Measurements from ENCODE around the gene CNTN5.

Gene CNTN5

DNA sequence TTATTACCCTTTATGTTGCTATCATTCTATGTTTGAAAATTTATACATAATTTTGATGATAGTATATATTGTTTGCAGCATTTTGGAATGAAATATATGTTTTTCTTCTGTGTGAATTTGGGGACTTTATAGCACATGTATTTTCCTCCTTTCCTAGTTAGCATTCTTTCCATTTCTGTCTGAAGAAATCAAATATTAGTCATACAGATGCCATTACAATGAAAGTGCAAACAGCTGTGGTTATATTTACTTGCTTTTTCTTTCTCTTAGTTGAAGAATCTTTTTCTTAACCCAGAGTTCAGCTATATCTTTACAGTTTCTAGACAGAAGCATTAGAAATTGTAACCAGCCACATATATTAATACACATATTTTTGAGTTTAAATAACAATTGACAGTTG is 913.3 kb downstream of the CNTN5 start:
- no peak for DNase-seq (ENCODE audit: low read depth)

DNA sequence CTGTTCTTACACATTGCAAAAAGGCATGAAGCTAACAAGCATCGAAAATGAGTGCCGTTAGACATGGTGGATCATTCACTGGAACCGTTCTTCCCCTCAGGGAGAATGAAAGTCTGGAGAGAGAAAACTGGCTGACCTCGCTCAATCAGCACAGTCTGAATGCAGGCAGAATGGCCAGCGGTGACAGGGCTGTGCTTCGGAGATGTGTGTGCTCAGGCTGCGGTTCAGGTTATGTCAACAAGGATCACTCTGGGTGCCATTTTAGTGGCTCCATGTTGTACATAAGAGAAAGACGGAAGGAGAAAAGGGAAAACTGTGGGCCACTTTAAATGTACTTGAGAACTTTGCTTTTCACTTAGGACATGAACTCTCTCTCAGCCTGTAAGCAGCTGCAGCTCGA is 916.6 kb downstream of the CNTN5 start:
- DNase-seq (ENCODE audit: low read depth), result no peak

DNA sequence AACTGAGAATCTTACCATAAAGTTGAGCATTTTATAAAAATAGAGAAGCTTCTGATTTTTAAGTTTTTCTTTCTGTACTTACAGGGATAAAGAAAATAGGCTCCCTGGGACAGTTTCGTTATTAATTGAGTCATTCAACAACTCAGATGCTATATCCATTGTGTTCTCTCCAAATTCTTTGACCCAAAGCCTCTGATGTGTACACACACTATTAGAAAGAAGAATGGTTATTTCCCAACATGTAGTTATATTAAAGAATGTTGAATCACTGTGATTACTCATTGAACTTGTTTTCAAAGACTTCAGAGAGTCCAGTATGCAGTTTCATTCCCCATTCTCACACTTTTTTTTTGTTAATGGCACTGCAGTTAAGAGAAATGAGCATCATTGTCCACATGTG is 932.1 kb downstream of the CNTN5 start:
- no peak for DNase-seq (ENCODE audit: low read depth)

DNA sequence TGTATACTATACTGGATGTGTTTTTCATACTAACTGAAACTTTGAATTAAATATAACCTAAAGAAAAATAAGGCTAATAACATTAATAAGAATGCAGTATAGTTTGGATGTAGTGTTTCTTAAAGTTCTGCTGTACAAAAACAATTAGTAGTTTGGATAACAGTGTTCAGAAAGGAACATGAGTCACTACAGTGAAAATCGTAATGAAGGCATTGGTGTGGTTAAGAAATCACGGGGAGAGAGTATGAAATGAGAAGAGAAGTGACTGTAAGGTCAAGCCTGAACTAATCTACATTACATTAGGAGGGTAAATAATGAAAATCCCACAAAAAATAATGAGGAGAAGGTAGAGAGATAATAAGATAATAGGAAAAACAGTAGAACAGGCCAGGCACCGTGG is 939.8 kb downstream of the CNTN5 start:
- DNase-seq (ENCODE audit: low read depth), result no peak

DNA sequence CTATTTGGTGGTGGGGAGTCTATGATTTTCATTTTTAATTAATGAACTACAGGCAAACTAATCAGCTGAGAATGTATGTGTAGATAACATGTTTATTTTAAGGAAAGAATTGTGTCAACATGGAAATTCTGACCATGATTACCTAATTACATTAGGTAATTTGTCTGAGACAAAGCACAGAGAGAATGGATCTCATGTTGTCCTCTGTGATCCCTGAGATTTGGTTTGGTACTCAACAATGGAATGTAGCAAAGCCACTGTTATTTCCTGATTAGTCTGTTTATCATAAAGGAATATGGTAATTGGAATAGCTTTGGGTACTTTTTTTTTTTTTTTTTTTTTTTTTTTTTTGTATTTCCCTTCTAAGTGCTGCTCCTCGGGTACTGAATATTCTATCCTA is 947.6 kb downstream of the CNTN5 start:
- DNase-seq (ENCODE audit: low read depth), result no peak

DNA sequence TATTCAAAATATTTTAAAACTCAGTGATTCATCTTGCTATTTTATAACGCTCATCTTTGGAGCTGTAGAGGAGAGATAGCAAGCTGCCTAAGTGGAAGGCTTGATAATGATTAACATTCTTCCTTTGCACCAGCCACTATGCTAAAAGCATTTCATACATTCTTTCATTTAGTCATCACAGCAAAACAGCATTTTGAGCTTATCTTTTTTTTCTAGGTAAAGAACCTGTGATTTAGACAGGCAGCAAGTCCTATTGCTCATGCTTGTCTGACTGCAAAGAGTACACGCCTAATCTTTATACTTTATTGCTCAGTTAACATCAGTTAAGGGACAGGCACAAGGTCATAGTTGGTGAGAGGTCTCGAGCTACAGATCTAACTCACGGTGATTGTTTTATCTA is 953.2 kb downstream of the CNTN5 start:
- DNase-seq (ENCODE audit: low read depth), result no peak

DNA sequence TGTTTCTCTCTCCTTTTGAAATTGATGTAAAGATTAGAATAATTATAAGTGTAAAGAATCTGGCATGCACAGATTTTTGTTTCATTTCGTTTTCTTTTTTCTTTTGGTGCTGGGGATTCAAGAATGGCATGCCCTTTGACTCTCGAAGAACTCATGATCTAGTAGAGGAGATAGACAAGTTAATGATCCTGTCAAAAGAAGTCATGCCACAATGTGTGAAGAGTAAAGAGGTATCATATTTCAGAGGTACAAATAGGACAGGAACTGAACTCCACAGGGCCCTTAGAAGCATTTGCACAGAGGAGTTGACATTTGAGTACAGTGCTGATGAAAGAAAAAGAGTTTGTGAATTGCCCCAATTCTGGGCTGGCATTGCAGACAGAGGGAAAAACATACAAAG is 958.3 kb downstream of the CNTN5 start:
- no peak for DNase-seq (ENCODE audit: low read depth)

DNA sequence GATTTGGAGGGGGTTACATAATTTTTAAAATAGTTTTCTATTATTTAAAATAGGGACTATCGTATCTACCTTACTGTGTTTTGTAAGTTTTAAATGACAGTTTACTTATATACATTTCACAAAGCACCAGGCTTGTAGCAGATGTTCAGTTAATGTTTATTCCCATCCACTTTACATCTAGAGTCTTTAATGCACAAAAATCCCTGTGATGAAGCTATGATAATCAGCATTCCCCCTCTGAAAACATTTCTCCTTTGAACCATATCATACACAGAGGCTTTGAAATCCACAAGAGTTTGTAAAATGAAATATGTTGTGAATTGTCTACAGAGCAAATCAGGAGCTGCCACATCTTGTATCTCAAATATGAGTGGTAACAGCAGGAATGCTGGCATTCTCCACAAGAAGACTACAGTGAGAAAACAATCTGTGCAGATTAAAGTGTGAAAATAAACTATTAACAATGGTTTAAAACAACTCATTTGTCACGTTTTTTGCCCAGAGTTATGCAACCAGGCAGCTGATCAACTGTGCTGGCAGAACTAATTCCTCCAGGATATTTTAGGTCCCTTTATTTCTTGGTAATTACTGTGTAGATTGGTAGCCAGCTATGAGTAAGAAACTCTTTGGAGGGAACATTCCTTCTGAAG is 967.2 kb downstream of the CNTN5 start:
- DNase-seq (ENCODE audit: low read depth), result no peak

DNA sequence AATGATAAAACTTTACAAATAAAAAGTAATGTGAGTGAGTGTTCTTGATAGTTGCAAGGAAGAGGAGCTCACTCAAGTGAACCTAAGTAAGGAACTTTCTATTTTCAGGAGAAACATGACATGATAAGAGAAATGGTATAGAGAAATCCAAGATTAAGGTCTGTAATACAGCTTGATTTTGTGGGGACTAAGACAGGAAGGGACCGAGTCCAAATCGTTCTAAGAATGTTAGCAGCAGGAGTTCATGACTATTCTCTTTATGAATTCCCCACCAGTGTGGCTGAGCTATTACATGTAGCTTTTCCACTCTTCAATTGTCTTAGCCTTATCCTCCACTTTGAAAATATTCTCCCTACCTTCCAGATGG is 967.7 kb downstream of the CNTN5 start:
- no peak for DNase-seq (ENCODE audit: low read depth)

DNA sequence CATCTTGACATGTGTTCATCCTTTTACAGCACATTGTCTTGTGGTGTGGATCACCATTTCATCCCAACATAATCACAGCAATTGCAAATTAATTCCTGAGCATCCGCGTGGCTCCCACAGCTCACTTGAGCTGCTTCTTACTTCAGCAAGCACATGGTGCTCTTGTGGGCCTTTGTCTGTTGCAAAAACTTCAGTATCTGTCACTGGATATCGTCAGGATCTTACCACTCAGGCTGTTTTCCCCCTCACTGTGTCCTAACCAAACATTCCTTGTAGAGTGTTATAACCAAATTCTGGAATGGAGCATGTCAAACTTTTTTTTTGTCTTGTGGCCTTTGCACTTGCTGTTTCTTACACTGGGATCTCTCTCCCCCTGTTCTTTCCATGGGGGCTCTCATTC is 983.2 kb downstream of the CNTN5 start:
- DNase-seq (ENCODE audit: low read depth), result no peak

DNA sequence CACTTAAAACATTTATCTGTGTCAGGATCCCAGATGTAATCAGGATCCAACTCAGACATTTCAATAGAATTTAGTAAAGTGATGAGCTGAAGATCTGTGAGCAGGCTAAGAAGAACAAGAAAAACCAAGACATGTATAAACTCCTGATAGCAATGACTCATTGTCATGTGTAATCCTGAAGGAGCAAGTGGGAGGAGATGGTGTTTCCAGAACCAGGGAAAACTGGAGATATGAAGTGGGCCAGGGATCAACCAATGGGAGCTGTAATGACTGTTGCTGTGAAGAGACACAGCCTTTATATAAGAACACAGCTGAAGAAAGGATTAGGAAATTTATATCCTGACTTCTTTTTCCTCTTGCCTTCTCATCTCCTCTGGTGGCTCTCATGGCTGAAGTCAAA is 983.8 kb downstream of the CNTN5 start:
- no peak for DNase-seq (ENCODE audit: low read depth)

DNA sequence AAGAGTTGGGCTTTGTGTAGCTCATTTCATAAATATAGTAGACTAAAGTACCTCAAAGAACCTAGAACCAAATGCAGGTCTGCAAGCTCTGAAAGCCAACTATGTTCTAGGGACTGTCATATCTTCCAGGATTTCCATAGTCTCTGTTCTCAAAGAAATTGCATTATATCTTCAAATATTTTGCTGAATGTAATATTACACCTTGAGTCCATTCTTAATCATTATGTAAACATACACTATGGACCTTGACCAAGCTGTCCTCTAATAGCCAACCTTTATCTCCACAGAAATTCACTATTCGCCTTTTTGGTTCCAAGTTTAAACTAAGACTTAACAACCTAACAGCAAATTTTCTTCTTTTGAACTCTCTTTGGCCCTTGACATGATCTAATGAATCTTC is 987.7 kb downstream of the CNTN5 start:
- no peak for DNase-seq (ENCODE audit: low read depth)

DNA sequence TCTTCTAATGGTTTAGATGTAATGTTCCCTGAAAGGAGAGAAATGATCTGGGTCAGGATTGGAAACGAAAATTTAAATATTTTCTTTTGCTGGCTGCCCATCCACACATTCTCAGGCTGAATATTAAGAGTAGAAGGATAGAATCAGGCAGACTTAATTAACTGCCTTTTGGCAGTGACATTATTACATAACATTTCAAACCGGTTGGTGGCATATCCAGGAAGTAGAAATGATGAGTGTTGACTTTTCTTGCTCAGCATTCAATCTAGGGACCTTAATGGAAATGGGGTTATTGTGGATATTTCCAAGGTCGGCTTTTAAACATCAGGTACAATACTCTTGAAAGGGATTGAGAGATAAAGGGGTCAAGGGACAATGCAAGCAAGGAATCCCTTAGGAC is 989.0 kb downstream of the CNTN5 start:
- DNase-seq (ENCODE audit: low read depth), result no peak

DNA sequence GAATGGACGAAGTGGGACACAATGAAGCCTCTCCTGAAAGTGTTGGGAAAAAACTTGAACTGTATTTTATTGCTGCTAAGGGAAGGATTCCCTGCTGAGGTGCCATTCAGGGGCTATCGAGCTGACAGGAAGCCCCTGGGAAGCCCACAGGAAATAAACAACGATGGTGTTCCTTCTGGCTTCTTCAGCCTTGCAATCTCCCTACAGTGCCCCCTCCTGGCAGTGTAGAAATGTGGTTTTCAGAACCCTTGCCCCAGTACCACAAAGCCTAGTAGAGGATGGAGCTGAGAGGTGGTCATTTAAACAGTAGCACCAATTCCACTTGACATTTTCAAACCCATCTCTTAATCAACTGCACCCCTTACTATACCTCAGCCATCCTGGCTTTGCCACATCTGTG is 989.6 kb downstream of the CNTN5 start:
- DNase-seq (ENCODE audit: low read depth), result no peak

DNA sequence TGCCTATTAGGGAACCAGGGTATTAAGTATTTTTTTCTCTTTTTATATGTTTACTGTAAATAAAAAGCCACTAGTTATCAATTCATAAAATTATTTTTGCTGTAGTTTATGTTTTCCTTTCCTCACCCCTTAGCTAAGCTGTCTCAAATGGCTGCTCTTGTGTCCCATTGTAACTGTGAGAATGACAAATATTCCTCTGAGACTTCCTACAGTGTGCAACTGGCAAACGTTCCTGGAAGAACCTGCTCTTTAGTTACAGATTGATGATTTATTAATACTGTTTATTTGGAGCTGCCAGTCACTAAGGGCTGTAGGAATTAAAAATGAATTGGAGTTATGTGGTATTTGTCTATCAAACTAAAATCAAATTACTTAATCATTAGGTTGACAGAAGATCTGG is 990.9 kb downstream of the CNTN5 start:
- DNase-seq (ENCODE audit: low read depth), result no peak

DNA sequence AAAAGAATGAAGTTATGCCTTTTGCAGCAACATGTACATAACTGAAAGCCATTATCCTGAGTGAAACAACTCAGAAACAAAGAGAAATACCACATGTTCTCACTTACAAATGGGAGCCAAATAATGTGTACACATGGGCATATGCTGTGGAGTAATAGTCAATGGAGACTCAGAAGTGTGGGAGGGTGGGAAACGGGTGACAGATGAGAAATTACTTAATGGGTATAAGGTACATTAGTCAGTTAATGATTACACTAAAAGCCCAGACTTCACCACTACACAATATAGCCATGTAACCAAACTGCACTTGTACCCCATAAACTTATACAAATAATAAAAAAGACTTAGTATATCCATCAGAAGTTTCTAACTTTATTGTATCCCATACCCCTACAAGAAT is 992.3 kb downstream of the CNTN5 start:
- no peak for DNase-seq (ENCODE audit: low read depth)

DNA sequence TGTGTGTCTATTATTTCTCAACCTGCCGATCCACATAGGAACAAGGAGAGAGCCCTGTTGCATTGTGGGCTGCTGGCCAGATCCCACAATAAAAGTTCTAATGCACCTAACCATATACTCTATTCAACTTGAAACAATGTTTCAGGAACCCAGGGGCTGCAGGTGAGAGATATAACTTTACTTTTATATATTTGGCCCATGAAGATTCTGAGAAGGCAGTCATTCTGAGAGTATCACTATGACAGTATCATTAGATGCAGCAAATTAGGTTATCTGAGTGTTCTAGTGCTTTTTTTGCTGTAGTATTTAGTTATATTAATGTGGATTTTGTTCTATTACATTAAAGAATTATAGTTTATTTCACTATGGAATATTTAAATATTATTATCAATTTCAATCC is 1011.2 kb downstream of the CNTN5 start:
- no peak for DNase-seq (ENCODE audit: low read depth)

DNA sequence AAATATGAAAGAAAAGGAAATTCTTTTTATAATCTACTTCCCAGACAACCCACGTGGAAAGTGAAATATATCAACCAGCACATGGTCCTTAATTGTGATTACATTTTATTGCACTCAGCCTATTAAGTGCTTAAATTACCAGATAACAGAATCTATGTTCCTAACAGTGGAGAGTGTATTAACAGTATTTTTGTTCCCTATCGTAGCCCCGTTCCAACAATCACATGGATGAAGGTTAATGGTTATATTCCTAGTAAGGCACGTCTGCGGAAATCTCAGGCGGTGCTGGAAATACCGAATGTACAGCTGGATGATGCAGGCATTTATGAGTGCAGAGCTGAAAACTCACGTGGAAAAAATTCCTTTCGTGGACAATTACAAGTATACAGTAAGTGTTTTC is 1040.3 kb downstream of the CNTN5 start:
- no peak for DNase-seq (ENCODE audit: low read depth)

DNA sequence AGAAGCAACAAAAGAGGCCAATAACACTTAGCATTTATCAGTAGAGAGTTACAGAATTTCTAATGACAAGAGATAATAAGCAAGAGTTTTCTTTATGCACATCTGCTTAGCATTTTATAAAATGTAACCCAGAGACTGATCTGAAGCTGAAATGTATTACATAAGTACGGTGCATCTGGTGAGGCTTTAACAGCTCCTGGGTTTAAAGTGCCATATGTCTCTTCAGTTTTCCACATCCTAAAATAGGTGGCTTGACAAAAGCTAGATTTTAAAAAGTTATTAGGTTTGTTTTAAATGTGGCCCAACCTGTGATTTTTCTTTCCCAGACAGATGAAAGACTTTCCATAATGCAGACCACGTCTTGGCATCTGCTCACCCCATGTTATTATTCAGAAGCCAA is 1045.7 kb downstream of the CNTN5 start:
- no peak for DNase-seq (ENCODE audit: low read depth)

DNA sequence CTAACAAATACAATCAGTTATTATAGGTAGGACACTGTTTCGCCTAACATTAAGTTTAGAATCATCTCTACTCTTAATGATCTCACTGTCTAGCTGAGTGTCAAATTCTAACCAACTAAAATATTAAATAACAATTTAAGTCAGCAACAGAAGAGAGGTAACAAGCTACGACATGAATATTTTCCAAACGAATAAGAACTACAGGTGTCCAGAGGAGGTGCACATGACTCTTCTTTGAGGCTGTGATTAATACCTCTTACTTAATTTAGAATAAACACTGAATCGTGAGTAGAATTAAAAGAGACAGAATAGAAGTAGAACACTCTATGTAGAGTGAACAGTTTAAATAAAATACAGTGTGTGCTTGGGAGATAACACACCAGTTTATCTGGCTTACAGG is 1047.4 kb downstream of the CNTN5 start:
- no peak for DNase-seq (ENCODE audit: low read depth)

DNA sequence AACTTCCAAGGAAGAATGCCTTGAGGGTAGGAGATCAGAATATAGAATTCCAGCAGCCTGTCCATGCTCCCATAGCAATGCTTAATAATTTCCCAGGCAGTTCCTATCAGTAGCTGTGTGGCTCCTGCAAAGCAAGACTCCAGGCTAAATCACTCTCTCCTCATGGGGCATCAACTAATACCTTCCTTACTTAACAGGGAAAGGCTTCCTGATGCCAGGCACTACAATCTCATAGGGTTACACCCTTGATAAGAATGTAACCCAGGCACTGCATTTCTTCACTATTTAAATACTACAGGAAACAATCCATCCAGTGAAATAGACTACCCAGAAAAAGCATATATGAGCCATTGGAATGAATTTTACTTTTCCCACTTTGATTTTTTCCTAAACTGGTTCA is 1051.4 kb downstream of the CNTN5 start:
- no peak for DNase-seq (ENCODE audit: low read depth)

DNA sequence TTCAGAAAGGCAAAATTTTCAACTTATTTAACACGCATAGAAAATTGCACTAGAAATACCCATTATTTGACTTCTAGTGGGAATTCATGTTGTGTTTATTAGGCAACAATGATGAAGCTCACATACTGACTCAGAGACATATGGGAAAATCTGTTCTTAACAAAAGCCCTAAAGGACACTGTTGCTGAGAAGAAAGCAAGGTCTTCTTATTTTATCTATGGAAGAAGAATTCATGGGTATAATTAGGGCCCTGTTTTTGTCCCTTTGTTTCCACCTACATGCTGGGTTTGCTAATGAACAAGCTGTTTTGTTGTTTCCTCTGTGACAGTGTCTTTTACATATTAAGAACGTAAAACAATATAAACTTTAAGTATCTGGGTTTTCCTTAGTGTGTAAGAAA is 1059.6 kb downstream of the CNTN5 start:
- DNase-seq (ENCODE audit: low read depth), result no peak

DNA sequence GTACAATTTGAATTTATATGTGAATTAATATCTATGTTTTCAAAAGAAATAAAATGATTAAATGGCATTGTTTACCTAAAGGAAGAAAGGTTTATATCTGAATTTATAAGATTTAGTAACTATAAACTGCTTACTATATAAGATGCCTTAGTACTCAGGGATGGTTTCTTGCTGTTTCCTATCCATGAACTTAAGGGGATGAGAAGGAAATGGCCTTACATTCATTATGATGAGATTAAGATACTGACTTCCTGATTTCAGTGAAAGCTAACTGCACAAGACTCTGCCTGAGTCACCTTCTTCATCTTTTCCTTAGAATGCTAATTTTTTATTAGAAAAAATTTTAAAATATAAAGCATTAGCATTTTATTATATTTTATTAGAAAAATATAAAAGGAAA is 1060.1 kb downstream of the CNTN5 start:
- DNase-seq (ENCODE audit: low read depth), result no peak

DNA sequence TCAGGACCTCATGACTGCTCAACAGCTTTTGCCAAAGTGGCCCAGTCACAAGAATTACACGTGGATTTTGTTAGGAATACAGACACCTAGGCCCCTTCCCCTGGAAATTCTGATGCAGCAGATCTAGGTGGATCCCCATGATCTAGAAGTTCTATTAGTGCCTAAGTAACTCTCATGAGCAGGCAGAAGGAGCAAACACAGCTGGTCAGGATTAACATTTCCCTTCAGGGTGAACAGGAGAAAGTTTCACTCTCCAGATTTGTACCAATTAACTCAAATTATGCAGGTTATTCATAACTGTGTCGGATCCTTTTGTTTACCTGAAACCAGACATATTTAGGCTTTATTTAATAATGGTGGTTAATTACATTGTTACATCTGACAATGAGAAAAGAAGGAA is 1072.9 kb downstream of the CNTN5 start:
- no peak for DNase-seq (ENCODE audit: low read depth)
